HG03565 (cell line): ENCODE results near the gene ZNF709.
"Not testable (repeated sequence)": the region's sequence is repeated elsewhere in the genome, so short reads cannot be mapped to it uniquely, and the experiment has no call there.

ENCODE experiments used
- ATAC-seq: cut with Tn5 transposase; IDR thresholded peaks from one replicate; pipeline ENCODE4 v1.9.1; 2021; ENCODE audit warnings: mild to moderate bottlenecking, moderate library complexity; ENCODE audit not compliant: unreplicated experiment

Gene ZNF709

DNA sequence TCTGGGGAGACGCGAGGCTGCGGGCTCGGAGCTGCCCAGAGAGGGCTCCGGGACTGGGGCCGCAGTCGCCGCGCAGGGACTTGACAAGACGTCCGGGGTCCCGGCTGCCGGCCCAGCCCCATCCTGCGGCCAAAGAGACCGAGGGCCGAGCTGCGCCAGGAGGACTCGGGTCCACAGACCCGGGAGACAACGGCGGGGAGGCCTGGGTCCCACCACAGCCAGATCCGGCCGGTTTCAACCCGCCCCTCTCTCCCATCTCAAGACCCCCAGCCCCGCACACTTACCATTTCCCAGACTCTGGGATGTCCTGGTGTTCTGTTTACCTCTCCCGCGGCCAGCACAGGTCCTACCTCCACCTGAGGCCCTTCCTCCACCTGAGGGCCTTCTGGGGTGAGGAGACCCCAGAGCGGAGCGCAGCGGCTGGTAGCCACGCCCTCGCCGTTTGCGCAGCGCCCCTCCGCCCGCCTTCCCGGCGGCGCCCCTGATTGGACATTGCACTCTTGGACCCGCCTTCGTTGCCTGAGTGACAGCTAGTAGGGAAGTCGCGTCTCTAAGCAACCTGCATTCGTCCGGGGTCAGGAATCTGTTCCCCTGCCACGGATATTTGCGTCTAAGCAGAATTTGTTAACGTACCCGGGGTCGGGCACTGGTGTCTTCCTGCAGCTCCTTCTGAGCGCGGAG is at the start of gene ZNF709:
Gene ZNF709 (minus strand): TSS at position 446 of the 681 bp plus-strand sequence. CDS start 159 bp downstream, at position 287.
- ATAC-seq = peak; percentile 93

GRCh38 chr19:12527034-12527836 is 42.6 kb upstream of the ZNF709 start:
- no peak for ATAC-seq

GRCh38 chr19:12526542-12526941 is 41.9 kb upstream of the ZNF709 start:
- no peak for ATAC-seq

GRCh38 chr19:12521996-12522395 is 37.4 kb upstream of the ZNF709 start:
- no peak for ATAC-seq

- no peak for ATAC-seq
These were observed 29.0 kb upstream of the ZNF709 start for GRCh38 chr19:12513531-12514061.

DNA sequence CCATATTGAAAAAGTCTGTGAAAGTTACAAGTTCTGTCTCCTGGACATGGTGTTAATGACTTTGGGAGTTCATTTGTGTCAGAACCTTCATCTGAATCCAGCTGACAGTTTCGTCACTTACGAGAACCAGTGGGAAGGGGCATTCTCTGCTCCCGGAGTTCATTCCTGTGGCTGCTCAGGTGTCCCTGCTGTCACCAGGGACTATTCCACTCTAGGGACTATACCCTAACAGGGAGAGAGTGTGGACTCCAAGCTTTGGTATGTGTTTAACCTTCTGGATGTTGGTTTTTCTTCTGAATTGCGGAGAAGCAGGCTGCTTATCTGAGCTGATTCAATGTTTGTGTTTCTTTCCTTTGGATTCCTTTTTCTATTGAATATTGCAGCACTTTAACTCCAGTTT is 12.4 kb upstream of the ZNF709 start:
- no peak for ATAC-seq

DNA sequence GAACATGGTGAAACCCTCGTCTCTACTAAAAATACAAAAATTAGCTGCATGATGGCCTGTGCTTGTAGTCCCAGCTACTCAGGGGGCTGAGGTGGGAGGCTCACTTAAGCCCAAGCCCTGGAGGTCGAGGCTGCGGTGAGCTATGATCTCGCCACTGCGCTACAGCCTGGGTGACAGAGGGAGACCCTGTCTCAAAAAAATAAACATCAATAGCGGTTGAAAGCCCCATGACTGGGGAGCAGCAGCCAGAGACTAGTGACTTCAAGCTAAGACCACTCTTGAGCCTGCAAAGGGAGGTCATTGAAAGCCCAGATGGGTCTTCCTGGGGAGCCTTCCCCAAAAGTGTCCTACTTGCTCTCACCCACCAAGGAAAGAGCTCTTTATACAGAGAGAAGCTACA is 11.9 kb upstream of the ZNF709 start:
- ATAC-seq = no peak

DNA sequence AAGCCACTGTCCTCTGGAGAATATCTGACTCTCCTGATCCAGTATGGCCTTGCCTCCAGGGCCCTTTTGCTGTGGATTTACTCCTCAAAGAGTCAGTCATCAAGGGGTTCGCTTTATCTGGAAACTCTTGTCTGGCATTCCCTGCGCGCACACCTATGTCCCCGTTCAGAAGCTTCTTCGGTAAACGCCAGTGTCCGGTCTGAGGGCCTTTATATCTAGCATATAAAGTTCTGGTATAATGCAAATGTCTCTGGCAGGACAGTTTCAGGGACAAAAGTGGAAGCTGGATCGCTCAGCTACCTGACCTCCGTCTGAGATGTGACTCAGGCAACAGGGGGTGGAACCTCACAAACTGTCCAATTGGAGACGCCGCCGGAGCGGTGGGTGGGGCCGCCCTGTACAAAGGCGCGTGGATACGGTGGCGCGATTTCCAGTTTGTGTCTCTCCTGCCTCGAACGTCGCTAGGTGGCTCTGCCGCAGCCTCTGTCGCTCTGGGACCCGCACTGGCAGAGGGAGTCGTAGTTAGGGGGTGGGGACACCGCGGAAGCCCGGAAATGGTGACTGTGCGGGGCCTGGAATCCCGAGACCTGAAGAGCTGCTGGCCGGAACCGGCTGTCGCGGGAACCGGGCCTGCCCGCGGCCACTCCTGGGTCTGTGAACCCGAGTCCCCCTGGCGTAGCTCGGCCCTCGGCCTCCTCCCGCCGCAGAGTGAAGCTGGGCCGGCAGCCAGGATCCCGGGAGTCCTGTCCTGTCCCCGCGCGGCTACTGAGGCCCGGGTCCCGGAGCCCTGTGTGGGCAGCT is 10.6 kb upstream of the ZNF709 start:
- ATAC-seq = peak; percentile 64

- ATAC-seq = no peak
These were observed 9.7 kb upstream of the ZNF709 start for GRCh38 chr19:12494260-12494860.

DNA sequence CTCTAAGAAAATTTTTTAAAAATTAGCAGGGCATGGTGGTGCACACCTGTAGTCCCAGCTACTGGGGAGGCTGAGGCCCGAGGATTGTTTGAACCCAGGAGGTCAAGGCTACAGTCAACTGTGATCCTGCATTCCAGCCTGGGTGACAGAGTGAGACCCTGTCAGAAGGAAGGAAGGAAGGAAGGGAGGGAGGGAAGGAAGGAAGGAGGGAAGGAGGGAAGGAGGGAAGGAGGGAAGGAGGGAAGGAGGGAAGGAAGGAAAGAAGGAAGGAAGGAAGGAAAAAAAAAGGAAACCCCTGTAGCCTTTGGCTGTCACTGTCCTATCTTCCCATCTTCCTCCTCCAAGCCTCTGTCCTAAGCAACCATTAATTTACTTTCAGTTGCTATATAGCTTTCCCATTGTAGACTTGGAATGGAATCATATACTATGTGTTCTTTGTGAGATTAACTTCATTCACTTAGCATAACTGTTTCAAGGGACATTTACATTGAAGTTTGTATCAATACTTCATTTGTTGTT is 1.7 kb upstream of the ZNF709 start:
- not testable (repeated sequence) for ATAC-seq

DNA sequence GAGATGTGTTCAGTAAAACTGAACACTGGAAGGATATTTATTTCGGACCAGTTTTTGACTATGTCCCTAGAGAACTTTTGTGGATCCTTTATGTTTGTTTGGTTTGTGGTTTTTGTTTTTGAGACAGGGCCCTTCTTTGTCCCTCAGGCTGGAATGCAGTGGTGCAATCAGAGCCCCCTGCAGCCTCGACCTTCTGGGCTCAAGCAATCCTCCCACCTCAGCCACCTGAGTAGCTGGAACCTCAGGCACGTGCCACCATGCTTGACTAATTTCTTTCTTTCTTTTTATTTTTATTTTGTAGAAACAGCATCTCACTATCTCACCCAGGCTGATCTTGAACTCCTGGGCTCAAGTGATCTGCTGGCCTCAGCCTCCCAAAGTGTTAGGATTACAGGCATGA is 955 bp upstream of the ZNF709 start:
- no peak for ATAC-seq

DNA sequence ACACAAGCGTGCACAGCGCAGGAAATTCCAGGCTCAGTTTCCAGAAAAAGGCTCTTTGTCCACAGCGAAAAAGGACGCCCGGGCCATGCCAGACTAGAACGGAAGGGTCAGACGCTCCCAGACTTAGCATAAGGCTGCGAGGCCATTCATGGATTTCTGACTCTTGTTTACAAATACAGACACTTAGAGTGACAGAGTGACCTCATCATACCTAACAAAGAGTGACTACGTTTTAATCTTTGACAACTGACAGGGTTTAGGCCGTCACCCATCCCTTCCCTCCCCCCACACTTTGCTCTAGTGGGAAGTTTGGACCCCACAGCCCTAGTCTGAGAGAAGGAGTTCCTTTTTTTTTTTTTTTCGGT is 418 bp upstream of the ZNF709 start:
- no peak for ATAC-seq

DNA sequence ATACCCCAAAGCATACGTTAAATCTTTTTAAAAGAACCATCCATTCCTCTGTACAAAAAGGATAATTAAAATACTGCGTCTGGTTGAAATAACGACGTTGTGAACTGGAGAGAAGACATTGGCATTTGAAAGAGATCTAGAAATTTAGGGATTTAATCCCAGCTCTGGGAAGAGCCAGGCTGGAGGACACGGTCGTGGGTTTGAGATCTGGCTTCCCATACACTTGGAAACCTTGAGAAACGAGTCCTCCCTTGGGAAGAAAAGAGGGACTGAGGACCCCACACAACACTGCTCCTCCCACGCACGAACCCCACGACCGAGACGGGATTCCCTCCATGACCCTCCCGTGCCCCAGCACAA is 625 bp downstream of the ZNF709 start:
- no peak for ATAC-seq

GRCh38 chr19:12482509-12482886 is 2.1 kb downstream of the ZNF709 start:
- no peak for ATAC-seq

DNA sequence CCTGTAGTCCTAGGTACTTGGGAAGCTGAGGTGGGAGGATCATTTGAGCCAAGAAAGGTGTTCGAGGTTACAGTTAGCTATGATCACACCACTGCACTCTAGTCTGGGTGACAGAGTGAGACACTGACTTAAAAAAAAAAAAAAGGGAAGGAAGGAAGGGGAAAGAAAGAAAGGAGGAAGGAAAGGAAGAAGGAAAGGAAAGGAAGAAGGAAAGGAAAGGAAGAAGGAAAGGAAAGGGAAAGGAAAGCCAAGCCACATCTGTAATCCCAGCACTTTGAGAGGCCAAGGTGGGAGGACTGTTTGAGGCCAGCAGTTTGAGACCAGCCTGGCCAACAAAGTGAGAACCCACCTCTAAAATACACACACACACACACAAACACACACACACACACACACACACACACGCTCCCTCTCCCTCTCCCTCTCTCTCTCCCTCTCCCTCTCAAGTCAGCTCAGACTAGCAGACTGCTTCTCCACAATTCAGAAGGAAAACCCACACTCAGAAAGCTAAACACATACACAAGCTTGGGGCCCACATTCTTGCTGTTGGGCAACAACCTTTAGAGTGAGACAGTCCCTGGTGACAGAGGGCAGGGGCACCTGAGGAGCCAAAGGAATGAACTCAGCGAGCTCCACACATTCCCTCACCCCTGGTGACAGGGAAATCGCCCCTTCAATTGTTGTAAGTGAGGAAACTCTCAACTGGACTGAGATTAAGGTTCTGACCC is 2.7 kb downstream of the ZNF709 start:
- no peak for ATAC-seq

DNA sequence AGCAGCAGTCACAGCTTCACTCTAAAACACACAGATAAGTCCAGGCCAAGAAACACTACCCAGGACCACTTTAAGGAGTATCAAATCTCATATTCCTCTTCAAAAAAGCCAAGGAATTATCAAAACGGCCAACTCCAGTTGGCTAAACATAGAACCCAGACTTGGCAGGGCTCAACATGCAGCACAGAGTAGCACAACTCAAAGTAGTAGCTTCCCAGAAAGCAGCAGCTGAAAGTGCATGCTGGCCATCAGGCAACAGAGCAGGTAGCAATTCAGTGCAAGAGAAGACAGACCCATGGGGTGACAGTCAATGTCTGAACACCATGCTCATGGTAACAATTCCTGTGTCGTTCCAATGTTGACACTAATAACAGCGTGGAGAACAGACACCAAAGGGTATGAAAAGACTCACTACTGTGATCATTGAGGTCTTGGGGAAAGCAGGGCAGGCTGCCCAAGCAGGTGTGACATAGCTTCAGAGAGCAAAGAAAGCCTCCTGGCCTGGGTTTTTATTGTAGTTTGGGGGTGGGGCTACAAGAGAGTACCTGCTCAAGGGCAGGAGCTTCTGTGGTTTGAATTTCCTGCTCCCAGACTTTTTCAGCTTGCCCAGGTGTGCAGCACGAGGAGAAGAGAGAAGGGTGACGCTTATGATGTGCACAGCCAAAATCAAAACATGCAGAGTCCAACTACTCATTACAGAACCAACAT is 6.2 kb downstream of the ZNF709 start:
- ATAC-seq = no peak

DNA sequence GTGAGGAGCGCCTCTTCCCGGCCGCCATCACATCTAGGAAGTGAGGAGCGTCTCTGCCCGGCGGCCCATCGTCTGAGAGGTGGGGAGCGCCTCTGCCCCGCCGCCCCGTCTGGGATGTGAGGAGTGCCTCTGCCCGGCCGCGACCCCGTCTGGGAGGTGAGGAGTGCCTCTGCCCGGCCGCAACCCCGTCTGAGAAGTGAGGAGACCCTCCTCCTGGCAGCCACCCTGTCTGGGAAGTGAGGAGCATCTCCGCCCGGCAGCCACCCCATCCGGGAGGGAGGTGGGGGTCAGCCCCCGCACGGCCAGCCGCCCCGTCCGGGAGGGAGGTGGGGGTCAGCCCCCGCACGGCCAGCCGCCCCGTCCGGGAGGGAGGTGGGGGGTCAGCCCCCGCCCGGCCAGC is 17.0 kb downstream of the ZNF709 start:
- not testable (repeated sequence) for ATAC-seq

DNA sequence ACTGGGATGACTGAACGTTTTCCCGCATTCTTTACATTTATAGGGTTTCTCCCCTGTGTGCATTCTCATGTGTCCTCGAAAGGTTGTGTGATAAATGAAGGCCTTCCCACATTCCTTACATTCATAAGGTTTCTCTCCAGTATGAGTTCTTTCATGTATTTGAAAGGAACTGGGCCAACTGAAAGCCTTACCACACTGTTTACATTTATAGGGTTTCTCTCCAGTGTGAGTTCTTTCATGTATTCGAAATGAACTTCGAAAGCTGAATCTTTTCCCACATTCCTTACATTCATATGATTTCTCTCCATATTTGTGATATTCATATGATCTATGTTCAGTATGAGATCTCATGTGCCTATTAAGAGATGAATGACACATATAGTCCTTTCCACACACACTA is 19.4 kb downstream of the ZNF709 start:
- ATAC-seq = no peak

DNA sequence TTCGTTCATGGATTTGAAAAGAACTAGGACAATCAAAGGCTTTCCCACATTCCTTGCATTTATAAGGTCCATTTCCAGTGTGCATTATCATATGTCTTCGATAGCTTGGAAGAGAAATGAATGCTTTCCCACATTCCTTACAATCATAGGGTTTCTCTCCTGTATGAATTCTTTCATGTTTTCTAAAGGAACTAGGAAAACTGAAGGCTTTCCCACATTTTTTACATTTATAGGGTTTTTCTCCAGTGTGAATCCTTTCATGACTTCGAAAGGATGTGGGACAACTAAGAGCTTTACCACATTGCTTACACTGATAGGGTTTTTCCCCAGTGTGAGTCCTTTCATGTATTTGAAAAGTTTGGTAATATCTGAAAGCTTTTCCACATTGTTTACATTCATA is 19.8 kb downstream of the ZNF709 start:
- ATAC-seq = no peak

DNA sequence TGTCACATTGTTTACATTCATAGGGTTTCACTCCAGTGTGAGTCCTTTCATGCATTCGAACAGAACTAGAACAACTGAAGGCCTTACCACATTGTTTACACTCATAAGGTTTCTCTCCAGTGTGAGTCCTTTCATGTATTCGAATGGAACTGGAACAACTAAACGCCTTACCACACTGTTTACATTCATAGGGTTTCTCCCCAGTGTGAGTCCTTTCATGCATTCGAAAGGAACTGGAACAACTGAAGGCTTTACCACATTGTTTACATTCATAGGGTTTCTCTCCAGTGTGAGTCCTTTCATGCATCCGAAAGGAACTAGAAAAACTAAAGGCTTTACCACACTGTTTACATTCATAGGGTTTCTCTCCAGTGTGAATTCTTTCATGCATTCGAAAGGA is 20.5 kb downstream of the ZNF709 start:
- not testable (repeated sequence) for ATAC-seq
